ENCODE data around the gene CEP95. TPM values are rescaled to one million over a fixed set of nuclear protein-coding genes. Genes with fewer than 3 reads are reported as not detected.
A peak's percentile ranks its signal among the peaks of the same experiment; 100 is the strongest.

Gene CEP95
- total RNA-seq, 1 experiment from 2014 or later, result 57.2 TPM

DNA sequence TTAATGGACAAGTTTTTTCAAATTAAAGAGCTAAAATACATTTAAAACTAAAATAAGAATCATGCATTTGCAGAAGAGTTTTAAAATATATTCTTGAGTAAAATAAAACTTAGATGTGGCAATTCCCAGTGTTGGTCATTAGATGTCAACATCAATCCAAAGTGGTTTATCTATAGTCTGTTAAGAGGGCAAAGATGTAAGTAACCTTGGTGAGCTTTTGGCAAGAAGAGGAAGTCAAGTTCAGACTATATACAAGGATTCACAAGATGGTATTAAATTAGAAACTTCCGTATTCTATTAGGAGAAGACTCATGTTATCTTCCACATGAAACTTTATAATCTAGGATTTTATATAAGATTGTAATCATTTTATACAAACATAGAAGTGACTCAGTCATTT lies 73.1 kb downstream of the CEP95 start:
- BruUV-seq (replicated peaks), result no TSS peak
- H4K20me1 ChIP-seq (ENCODE audit: insufficient read depth), result peaks cover 16% of the 10 kb centered on the region
- intact Hi-C loops (cut with micrococcal nuclease; ENCODE audit: unreplicated experiment), result loop anchor here (10.0 kb wide), 1 partner anchor 175 kb away; no protein-coding TSS in a partner anchor

DNA sequence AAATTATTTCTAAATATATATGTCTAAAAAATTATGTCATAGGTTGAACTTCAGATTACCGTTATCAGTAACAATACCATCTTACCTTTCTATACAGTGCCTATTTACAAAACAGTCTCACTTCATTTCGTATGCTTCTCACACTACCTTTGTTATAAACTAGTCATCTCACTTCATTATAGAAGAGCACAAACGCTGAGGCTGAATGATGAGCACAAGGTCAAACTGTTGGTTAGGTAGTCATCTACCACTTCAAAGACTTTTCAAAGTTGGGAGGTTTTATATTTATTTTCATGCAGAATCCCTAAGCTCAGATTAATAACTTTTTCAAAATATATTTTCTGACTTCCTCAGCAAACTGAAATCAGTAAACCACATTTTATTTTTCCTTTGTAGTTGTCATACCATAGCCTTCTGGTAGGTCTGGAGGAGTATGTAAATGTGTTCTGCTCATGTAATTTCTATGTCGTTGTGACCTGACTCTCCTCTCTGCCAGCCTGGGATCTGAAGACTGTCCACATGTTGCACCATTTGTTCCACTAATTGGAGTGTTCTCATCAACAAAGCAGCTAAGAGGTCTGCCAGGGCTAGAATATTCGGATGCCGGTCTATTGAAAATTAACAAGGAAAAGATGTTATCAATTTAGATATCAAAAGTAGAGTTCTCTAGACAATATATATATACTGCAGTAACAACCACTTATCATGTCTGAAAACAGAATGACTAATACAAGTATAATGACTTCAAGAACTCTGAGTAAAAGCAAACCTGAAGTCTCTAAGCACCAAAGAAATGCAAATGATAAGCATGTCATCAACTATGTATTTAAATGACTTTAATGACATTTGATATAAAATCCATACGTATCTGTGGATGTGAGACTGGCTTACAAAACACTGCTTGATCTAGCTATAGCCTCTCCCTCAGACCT lies 73.9 kb downstream of the CEP95 start:
- H3K9me3 ChIP-seq (ENCODE audit: insufficient read depth, low read depth), result no peaks in the 10 kb centered on the region
- no peak for DNase-seq
- POLR2A ChIA-PET (ENCODE audit: unreplicated experiment), result no interaction called here
- peaks cover 64% of the 10 kb centered on the region for H3K36me3 ChIP-seq (ENCODE audit: low read depth)
- H2AFZ ChIP-seq, result no peak overlapping the region
- intact Hi-C loops (cut with micrococcal nuclease; ENCODE audit: unreplicated experiment), result loop anchor here (10.0 kb wide), 1 partner anchor 174 kb away; no protein-coding TSS in a partner anchor
- no peak overlapping the region for H3K4me2 ChIP-seq
- peak overlapping the region; percentile 7; the same call in 1 of the 2 replicates for H3K27ac ChIP-seq
- CTCF ChIA-PET, result no interaction called here
- no peak overlapping the region for H3K4me3 ChIP-seq
- no peaks in the 10 kb centered on the region for H3K27me3 ChIP-seq (ENCODE audit: insufficient read depth, low read depth)
- BruUV-seq (replicated peaks), result no TSS peak
- H3K79me2 ChIP-seq (ENCODE audit: low read depth), result 0 out of 2 replicates have a peak, but pooled peaks cover 3% of the 10 kb centered on the region
- H3F3A ChIP-seq (ENCODE audit: insufficient read depth, low read depth), result peaks cover 34% of the 10 kb centered on the region
- H3K4me1 ChIP-seq (replicated peaks; ENCODE audit: insufficient read depth), result no peaks in the 10 kb centered on the region
- peaks cover 24% of the 10 kb centered on the region for H4K20me1 ChIP-seq (ENCODE audit: insufficient read depth)
- TF ChIP-seq, protein P1, sequence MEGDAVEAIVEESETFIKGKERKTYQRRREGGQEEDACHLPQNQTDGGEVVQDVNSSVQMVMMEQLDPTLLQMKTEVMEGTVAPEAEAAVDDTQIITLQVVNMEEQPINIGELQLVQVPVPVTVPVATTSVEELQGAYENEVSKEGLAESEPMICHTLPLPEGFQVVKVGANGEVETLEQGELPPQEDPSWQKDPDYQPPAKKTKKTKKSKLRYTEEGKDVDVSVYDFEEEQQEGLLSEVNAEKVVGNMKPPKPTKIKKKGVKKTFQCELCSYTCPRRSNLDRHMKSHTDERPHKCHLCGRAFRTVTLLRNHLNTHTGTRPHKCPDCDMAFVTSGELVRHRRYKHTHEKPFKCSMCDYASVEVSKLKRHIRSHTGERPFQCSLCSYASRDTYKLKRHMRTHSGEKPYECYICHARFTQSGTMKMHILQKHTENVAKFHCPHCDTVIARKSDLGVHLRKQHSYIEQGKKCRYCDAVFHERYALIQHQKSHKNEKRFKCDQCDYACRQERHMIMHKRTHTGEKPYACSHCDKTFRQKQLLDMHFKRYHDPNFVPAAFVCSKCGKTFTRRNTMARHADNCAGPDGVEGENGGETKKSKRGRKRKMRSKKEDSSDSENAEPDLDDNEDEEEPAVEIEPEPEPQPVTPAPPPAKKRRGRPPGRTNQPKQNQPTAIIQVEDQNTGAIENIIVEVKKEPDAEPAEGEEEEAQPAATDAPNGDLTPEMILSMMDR (conservative IDR thresholded peaks at IDR 0.05), result no peak
- no peak for TF ChIP-seq EZH2 (IDR thresholded peaks at IDR 0.05; ENCODE audit: low read depth)
- no peaks in the 10 kb centered on the region for H3K9me2 ChIP-seq (ENCODE audit: insufficient read depth)

More for the DNA sequence above, 73.1 kb downstream of the CEP95 start:
- POLR2A ChIA-PET (ENCODE audit: unreplicated experiment), result no interaction called here
- Histone ChIP-seq H2AFZ (no peak overlapping the region), H3K36me3 (ENCODE audit: low read depth) (peaks cover 56% of the 10 kb centered on the region), H3K27ac (no peak overlapping the region), H3K79me2 (ENCODE audit: low read depth) (0 out of 2 replicates have a peak, but pooled peaks cover 3% of the 10 kb centered on the region), H3K4me1 (replicated peaks; ENCODE audit: insufficient read depth) (no peaks in the 10 kb centered on the region), H3K9me3 (ENCODE audit: insufficient read depth, low read depth) (no peaks in the 10 kb centered on the region), H3K4me2 (no peak overlapping the region), H3K27me3 (ENCODE audit: insufficient read depth, low read depth) (no peaks in the 10 kb centered on the region), H3K4me3 (no peak overlapping the region), H3F3A (ENCODE audit: insufficient read depth, low read depth) (peaks cover 39% of the 10 kb centered on the region), H3K9me2 (ENCODE audit: insufficient read depth) (no peaks in the 10 kb centered on the region)
- no peak for DNase-seq
- TF ChIP-seq, protein P1 (conservative IDR thresholded peaks at IDR 0.05), result no peak
- no peak for TF ChIP-seq EZH2 (IDR thresholded peaks at IDR 0.05; ENCODE audit: low read depth)
- CTCF ChIA-PET, result no interaction called here

DNA sequence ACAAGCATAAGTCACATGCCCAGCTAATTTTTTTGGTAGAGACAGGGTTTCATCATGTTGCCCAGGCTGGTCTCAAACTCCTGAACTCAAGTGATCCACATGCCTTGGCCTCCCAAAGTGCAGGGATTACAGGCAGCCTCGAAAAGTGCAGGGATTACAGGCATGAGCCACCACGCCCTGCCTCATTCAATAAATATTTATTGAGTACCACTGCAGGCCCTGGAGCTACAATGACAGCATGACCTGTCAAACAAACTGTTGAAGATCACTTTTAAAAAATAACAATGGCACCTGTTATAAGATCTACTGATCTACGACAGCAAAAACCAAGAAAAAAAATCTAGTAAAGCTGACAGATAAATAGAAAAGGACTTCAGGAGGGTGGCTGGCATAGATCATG lies 76.3 kb downstream of the CEP95 start:
- ChIA-PET POLR2A (ENCODE audit: unreplicated experiment) (no interaction called here), CTCF (no interaction called here)
- Histone ChIP-seq H3K4me1 (replicated peaks; ENCODE audit: insufficient read depth) (no peaks in the 10 kb centered on the region), H2AFZ (no peak overlapping the region), H3K27me3 (ENCODE audit: insufficient read depth, low read depth) (no peaks in the 10 kb centered on the region), H3F3A (ENCODE audit: insufficient read depth, low read depth) (peaks cover 40% of the 10 kb centered on the region), H3K79me2 (ENCODE audit: low read depth) (0 out of 2 replicates have a peak, but pooled peaks cover 8% of the 10 kb centered on the region), H3K4me3 (no peak overlapping the region), H3K4me2 (no peak overlapping the region), H3K36me3 (ENCODE audit: low read depth) (peaks cover 54% of the 10 kb centered on the region), H3K9me2 (ENCODE audit: insufficient read depth) (no peaks in the 10 kb centered on the region), H3K27ac (no peak overlapping the region), H4K20me1 (ENCODE audit: insufficient read depth) (peaks cover 26% of the 10 kb centered on the region), H3K9me3 (ENCODE audit: insufficient read depth, low read depth) (no peaks in the 10 kb centered on the region)
- DNase-seq, result no peak
- intact Hi-C loops (cut with micrococcal nuclease; ENCODE audit: unreplicated experiment), result loop anchor here (10.0 kb wide), 1 partner anchor 172 kb away; no protein-coding TSS in a partner anchor
- BruUV-seq (replicated peaks), result no TSS peak
- TF ChIP-seq EZH2 (IDR thresholded peaks at IDR 0.05; ENCODE audit: low read depth), result no peak
- TF ChIP-seq, protein P1 (conservative IDR thresholded peaks at IDR 0.05), result no peak

Data from PC-9 (cell line).